ENCODE results near the gene TARS1.

- no peak for TF ChIP-seq GATA3 (IDR thresholded peaks at IDR 0.05; ENCODE audit: low read depth, low read length)
- TF ChIP-seq GATA2 (IDR thresholded peaks at IDR 0.05; ENCODE audit: low read depth, low read length) = no peak
These were observed 34.9 kb downstream of the TARS1 start for GRCh38 chr5:33475706-33476105.
